Stimulated activated CD4-positive, alpha-beta T cell treated with anti-CD3 and anti-CD28 coated beads, TNF-alpha, amount 100 ng/mL, for 1 hour (primary cell): ENCODE results near the gene IGSF22.

Experiments
- DNase-seq, 3 donors: peaks; one replicate each; pipeline ENCODE4 v3.0.0-alpha.2; 2020; ENCODE audit warnings: low read depth in 3 of 3, low spot score in 1 of 3

IGSF22 gene

DNA sequence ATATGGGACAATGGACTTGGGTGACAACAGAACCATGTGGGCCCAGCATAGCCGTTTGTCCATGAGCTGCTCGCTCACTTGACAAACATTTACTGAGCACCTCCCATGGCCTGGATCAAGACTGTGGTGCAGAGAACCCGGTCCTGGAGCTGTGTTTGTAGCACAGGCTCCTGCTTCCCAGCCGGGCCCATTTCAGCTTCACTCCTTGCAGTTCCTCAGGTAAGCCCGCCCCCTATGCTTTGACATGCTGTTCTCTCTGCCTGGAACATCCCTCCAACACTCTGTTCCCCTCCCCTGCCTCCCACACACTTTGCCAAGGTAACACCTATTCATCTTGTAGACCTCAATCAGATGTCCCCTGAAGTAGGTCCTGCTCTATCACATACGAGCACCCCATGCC, 19.3 kb upstream of the IGSF22 start:
- DNase-seq: no peak

- no peak for DNase-seq
Observed at GRCh38 chr11:18743900-18744514, 18.0 kb upstream of the IGSF22 start.

DNA sequence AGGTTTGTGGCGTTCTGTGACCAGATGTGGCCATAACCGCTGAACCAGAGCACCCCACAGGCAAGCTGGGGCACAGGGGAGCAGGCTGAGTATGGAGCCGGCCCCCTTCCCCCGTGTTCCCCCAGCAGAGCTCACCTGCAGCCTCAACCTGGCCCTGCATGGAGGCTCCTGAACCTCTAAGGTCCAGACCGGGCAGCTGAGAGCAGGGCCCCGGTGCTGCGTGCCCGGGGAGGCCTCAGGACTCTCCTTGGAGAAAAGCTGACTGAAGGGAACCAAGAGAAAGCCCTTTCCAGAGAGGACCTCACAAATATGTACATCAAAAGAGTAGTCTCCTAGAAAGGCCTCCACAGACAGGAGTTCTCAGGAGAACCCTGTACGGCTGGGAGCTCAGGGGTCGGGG, 17.4 kb upstream of the IGSF22 start:
- no peak for DNase-seq

DNA sequence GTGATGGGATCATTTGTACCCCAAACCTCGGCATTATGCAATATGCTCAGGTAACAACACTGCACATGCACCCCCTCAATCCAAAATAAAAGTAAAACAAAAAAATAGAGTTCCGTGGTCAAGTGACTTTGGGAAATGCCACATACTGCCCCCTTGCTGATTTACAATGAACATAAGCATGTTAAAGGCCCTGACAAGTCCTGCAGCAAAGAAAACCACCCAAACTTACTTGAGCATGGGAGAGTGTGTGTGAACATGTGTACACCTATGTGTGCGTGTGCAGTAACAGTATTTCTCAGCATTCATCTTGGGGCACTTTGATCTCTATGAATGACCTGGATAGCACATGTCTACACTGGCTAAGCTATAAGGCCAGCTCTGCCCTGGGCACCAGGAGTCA, 15.8 kb upstream of the IGSF22 start:
- DNase-seq: no peak

GRCh38 chr11:18739685-18740084, 13.7 kb upstream of the IGSF22 start:
- DNase-seq: no peak

GRCh38 chr11:18737642-18738041, 11.7 kb upstream of the IGSF22 start:
- no peak for DNase-seq

DNA sequence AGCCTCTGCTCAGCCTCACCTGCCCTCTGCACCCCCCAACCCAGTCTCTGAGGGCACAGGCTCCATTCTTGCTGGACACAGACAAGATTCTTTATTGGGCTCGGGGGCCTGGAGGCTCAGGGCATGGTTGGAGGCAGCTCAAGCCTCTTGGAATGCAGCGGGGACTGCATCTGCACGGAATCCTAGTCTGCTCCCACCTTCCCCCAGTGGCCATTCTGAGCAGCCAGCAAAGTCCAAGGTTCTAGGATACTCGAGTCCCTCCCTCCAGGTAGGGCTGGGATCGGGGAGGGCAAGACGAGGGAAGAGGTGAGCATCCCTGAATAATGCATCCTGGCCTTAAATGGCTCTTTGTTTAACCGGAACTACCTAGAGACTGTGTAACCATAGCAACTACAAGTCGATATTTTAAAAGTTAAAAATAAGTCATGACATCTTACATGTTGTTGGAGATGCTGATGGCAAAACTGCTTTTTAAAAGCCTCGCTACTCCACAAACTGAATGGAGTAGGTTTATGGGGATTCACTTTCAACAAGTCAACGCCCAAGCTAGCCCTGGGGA, 10.7 kb upstream of the IGSF22 start:
- DNase-seq: no peak

- DNase-seq: no peak
Observed at GRCh38 chr11:18733202-18733601, 7.2 kb upstream of the IGSF22 start.

GRCh38 chr11:18731949-18732821, 6.2 kb upstream of the IGSF22 start:
- DNase-seq: peak in 2 of 3 donors; percentile 50 to 65

GRCh38 chr11:18731441-18731840, 5.5 kb upstream of the IGSF22 start:
- no peak for DNase-seq

DNA sequence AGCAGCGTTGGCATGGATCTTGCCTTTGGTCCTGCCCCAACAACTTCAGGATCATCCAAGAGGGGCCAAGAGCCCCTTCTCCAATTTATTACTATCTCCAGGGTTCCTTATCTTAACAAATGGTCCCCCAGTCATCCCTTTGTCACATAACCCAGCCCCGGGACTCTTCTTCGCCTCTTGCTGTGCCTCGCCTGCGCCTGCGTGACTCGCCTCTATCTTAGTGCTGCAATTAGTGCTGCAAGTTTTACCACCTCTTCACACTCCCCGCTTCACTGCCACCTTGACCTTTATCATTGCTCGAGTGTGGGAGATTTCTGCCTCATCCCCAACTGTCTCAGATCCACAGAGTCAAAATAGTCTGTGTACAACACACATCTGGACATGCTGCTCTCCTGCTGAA, 4.0 kb upstream of the IGSF22 start:
- no peak for DNase-seq

DNA sequence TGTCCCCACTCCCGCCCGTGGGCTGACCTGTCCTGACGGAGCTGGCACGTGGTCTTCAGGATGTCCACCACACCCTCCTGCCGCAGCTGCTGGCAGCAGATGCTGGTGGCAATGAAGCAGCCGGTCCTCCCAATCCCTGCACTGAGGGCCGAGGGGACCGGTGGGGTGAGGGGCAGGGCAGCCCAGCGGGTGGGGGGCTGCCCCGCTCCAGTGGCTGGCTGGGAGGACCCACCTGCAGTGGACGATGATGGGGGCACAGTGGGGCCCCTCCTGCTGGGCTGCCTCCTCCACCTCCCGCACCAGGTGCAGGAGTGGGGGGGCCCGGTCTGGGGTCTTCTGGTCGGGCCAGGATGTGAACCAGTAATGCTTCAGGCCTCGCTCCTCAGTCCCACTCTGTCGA, 3.4 kb upstream of the IGSF22 start:
- no peak for DNase-seq

DNA sequence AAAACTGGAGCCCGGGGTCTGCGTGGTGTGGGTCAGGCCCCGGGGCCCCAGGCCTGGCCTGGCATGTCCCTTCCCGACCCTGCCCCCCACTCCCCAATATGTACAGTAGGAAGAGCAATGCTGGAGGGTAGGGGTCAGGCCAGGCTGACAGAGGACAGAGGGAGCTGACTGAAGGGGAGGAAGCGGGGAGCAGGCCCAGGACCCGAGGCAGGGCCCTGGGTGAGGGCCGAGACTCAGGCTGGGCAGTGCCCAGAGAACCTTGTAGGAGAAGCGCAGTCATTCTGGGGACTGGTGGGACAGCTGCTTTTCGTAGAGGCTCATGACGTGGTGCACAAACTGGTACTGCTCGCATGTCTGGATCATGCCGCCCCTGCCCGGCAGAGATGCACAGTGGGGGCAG, 2.7 kb upstream of the IGSF22 start:
- DNase-seq: no peak

- DNase-seq: peak in 2 of 3 donors; percentile 14 to 29
Observed at GRCh38 chr11:18727479-18728236, 1.7 kb upstream of the IGSF22 start.

DNA sequence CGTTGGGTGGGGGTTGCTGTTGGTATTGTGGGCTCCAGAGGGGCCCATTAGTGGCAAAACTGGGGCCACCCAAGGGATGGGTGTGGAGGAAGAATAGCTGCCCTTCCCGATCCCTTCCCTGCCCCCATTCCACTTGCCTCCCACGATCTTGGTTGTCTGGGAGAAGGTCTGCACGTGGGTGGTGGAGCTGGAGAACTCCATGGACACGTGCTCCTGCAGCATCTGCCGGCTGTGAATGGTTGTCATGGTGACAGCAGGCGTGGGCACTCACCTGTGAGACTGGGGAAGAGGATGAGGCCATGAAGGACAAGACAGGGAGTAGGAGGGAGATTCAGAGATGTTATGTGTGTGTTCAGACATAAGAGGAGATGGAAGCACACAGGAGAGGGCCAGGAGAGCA, 2.0 kb downstream of the IGSF22 start:
- no peak for DNase-seq

DNA sequence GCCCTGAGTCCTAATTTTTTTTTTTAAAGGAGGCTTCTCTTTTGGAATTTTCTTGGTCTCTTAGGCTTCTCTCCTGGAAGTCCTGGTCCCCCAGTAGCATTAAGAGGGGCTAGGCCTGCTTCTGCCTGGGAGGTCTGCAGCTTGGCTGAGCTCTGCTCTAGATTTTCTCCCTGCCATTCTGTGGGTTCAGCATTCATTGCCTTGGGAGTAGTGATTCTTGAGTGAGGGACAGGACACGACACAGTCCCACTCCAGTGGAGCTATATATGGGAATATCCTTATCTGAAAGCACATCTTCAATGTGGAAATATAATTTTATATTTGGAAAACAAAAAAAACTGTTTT, 3.7 kb downstream of the IGSF22 start:
- DNase-seq: no peak

- DNase-seq: peak in 1 of 3 donors; percentile 23
Observed at GRCh38 chr11:18721561-18722292, 4.3 kb downstream of the IGSF22 start.

DNA sequence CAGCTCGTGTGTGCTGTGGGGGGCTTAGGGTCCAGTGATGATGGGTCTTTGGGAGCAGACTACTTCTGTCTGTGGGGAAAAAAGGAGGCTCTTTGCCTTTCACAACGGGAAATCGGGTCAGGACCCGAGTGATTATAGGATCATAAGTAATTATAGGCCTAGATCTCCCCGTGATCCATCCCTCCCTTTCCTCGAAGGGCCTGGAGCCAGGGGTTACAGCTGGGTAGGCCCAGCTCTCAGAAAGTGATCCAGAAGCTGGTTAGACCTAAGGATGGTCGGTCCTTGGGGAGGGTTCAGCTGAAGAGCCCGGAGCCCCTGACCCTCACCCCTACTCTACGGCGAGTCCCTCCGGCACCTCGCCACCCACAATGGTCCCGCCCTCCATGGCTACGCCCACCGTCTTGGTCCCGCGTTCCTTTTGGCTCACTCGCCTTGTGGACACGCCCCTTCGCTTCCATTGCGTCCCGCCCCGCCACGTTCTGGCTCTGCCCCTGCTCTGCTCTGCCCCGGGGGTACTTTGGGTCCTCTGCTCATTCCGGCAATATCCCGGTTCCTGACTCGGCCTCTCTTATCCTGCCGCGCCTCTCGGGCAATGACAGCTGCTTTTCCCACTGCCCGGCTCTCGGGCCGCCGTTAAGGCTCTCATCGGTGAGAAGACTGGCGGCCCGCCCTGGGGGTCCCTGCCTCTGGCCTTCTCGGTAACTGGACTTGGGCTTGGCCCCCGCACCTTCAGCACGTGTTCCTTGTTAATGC, 5.0 kb downstream of the IGSF22 start:
- DNase-seq: peak; percentile 50 to 69 (median 61)

- no peak for DNase-seq
Observed at GRCh38 chr11:18720091-18720807, 5.7 kb downstream of the IGSF22 start.

DNA sequence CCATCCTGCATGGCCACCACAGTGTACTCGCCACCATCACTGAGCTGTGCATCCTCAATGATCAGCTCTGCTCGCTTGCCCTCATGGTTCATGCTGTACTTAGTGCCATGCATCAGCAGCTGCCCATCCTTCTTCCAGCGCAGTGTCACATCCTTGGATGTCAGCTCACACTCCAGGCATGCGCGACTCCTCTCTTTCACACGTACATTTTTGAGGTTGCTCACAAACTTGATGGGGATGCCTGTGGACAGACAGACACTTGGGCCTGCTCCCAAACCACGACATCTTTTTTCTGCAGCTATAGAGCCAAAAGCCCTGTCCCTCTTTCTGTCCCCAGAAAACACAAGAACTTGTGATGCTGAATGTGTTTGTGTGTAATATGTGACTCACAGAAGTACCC, 10.5 kb downstream of the IGSF22 start:
- no peak for DNase-seq
